Muscle layer of duodenum (tissue), 2 donors: ENCODE data around the gene TP63.

Experiments
- H3K27ac ChIP-seq: one replicate; pipeline ENCODE4 v1.7.0; 2013; ENCODE audit warnings: mild to moderate bottlenecking, low read length
- H3K27me3 ChIP-seq: one replicate; pipeline ENCODE4 v1.7.0; 2013; ENCODE audit warnings: low read depth, mild to moderate bottlenecking, control low read depth, low read length
- H3K36me3 ChIP-seq, 2 donors: one replicate each; pipeline ENCODE4 v1.7.0; 2013; ENCODE audit warnings: low read length in 2 of 2, control low read depth in 1 of 2, mild to moderate bottlenecking in 1 of 2; ENCODE audit not compliant: insufficient read depth in 2 of 2, control insufficient read depth in 1 of 2
- H3K4me1 ChIP-seq, 2 donors: one replicate each; pipeline ENCODE4 v1.7.0; 2013; ENCODE audit warnings: low read length in 2 of 2, mild to moderate bottlenecking in 2 of 2, control low read depth in 1 of 2, moderate library complexity in 1 of 2; ENCODE audit not compliant: insufficient read depth in 2 of 2, control insufficient read depth in 1 of 2
- H3K4me3 ChIP-seq, 2 donors: one replicate each; pipeline ENCODE4 v1.7.0; 2013; ENCODE audit warnings: low read length in 2 of 2, low read depth in 1 of 2, mild to moderate bottlenecking in 1 of 2
- H3K9me3 ChIP-seq, 2 donors: one replicate each; pipeline ENCODE4 v1.7.0; 2013; ENCODE audit warnings: low read length in 2 of 2, control low read depth in 1 of 2, mild to moderate bottlenecking in 1 of 2; ENCODE audit not compliant: control insufficient read depth in 1 of 2
- donor health status: healthy.

TP63 gene

DNA sequence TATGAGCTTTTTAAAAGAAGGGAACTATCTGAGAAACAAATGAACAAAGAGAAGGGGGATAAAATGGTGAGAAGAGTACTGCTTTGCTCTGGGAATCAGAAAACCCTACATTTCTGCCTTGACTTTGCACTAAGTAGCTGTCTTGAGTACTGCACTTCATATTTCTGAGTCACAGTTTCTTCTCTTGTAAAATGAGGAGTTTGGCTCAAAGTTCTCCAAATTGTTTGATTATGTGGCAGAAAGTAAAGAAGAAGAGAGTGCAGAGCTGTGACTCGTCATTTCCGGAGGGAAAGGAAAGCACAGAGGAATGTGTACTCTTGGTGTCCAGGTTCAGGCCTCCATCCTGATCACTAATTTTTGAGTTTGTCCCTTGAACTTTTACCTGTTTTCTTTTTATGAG is 54.7 kb downstream of the TP63 start:
- Histone ChIP-seq H3K4me1 (no peaks in the 10 kb centered on the region), H3K36me3 (no peaks in the 10 kb centered on the region), H3K9me3 (no peaks in the 10 kb centered on the region), H3K4me3 (no peak overlapping the region), H3K27ac (no peak overlapping the region), H3K27me3 (no peaks in the 10 kb centered on the region)

DNA sequence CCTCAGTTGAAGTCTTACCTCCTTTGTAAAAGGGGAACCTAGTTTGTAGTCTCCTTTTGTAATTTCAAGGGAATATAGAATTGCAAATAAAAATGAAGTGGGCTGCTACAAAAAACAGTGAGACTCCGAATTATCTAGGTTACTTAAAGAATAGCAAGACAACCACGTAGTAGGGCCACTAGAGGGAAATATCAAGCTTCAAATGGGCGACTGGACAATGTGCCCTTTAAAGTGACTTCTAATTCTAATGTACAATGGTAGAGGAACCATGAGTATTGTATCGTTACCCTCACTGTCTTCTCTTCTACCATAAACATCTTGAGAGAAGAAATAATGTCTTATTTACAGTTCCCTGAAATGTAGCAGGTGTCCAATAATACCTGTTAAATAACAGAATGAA is 56.3 kb downstream of the TP63 start:
- Histone ChIP-seq H3K9me3 (no peaks in the 10 kb centered on the region), H3K4me1 (no peaks in the 10 kb centered on the region), H3K27ac (no peak overlapping the region), H3K27me3 (no peaks in the 10 kb centered on the region), H3K36me3 (no peaks in the 10 kb centered on the region), H3K4me3 (no peak overlapping the region)

DNA sequence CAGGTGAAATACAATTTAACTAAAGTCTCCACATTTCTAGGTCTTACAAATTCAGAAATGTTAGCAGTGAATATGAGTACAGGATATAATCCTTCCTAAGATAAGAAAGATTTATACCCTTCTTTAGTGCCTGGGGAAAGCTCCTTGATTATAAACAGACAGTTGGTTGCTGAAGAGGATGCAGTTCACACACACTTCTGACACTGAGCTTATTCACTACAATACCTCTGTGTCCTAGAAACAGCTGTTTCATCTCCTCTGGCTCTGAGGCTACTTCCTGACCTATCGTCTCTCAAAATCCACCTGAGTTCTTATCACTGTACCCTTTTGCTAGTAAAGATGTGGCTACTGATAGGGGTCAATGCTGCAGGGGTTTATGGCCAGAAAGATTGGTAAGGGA is 57.1 kb downstream of the TP63 start:
- no peaks in the 10 kb centered on the region for H3K9me3 ChIP-seq
- H3K27me3 ChIP-seq: no peaks in the 10 kb centered on the region
- no peaks in the 10 kb centered on the region for H3K4me1 ChIP-seq
- H3K36me3 ChIP-seq: no peaks in the 10 kb centered on the region
- no peak overlapping the region for H3K4me3 ChIP-seq
- no peak overlapping the region for H3K27ac ChIP-seq

DNA sequence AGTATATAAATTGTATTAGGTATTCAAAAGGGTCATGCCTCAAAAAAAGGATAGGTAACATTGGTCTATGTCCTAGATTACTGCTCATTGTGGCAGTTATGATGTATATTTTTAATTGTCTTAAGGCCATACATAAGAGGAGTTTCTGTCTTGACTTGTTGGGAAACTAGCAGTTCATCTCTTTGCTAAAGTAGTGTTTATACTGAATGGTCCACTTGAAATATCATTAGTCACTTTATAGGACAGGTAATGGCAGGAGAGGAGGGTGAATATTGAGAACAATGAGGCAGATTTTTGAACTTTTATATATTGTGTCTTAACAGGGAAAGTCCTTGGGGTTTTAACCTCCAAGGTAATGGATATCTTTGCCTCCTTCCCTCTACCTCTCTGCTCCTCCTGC is 58.4 kb downstream of the TP63 start:
- Histone ChIP-seq H3K4me1 (no peaks in the 10 kb centered on the region), H3K27ac (no peak overlapping the region), H3K27me3 (no peaks in the 10 kb centered on the region), H3K36me3 (no peaks in the 10 kb centered on the region), H3K9me3 (no peaks in the 10 kb centered on the region), H3K4me3 (no peak overlapping the region)

DNA sequence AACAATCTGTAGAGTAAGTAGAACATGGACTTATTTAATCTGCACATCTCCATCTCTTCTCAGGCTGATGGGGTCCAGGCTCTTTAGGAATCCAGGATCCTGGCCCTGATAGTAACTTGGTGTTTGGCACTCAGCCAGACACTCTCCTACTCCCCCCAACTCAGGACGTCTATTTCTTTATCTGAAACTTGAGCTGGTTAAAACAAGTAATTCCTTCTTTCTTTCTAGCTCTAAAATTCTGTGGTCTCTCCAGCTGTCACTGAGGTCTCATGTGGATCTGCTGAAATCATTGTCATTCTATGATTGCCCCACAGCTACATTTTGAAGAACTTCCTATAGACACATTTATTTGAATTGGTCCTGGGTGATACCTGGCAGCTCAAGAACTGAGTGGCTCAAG is 59.0 kb downstream of the TP63 start:
- H3K27ac ChIP-seq: no peak overlapping the region
- no peaks in the 10 kb centered on the region for H3K27me3 ChIP-seq
- no peak overlapping the region for H3K4me3 ChIP-seq
- H3K9me3 ChIP-seq: no peaks in the 10 kb centered on the region
- no peaks in the 10 kb centered on the region for H3K36me3 ChIP-seq
- no peaks in the 10 kb centered on the region for H3K4me1 ChIP-seq

DNA sequence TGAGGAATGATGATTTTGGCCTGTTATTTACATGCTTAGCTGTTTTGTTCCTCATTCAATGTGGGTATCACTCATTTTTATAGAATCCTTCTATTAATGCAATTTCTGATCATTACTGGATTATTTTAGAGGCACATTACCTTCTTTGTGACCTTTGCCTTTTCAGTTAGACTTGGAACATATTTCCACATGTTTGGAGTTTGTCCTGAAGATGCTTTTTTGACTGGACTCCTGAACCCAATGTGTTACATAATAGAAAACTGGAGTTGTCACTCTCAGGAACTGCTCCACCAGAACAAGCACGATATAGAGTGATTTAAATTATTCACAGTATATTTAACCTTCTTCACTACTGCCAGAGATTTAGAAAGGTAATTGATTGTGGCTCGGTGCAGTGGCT is 59.5 kb downstream of the TP63 start:
- Histone ChIP-seq H3K27ac (no peak overlapping the region), H3K9me3 (no peaks in the 10 kb centered on the region), H3K27me3 (no peaks in the 10 kb centered on the region), H3K4me1 (no peaks in the 10 kb centered on the region), H3K36me3 (no peaks in the 10 kb centered on the region), H3K4me3 (no peak overlapping the region)

DNA sequence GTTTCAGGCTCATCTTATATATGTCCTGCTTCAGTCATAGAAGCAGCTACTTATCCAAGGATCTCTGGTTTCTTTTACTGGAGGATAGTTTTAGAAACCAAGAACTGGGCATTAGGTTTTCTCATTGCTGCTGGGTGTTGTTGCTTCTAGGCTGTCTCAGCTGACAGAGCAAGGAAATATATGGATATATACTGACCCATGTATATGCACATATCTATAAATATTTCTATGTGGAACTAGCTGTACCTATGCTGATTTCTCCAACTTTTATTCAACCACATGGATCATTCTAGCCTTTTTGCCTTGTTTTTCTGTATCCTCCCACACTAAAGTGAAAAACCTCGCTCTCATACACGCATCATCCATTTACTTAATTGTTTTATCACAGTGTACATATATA is 64.2 kb downstream of the TP63 start:
- H3K4me3 ChIP-seq: no peak overlapping the region
- no peak overlapping the region for H3K27ac ChIP-seq
- no peaks in the 10 kb centered on the region for H3K9me3 ChIP-seq
- no peaks in the 10 kb centered on the region for H3K27me3 ChIP-seq
- H3K4me1 ChIP-seq: no peaks in the 10 kb centered on the region
- no peaks in the 10 kb centered on the region for H3K36me3 ChIP-seq

DNA sequence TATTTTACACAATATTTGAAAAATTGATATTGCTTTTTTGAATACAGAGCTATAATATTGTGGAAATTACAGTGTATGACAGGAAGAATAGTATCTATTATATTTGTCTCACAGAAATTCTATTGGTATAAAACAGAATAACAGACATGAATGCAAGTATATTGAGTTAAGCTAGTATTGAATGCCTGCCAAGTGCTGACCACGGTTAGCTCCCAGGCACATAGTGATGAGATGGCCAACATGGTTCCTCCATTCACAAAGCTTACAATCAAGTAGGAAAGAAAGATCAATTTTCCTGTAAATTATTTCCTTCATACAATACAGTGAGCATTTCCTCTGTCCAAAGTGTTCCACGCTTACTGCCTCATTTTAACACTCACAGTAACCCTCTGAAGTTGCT is 67.6 kb downstream of the TP63 start:
- Histone ChIP-seq H3K27me3 (no peaks in the 10 kb centered on the region), H3K4me1 (no peaks in the 10 kb centered on the region), H3K36me3 (no peaks in the 10 kb centered on the region), H3K4me3 (no peak overlapping the region), H3K9me3 (no peaks in the 10 kb centered on the region), H3K27ac (no peak overlapping the region)

DNA sequence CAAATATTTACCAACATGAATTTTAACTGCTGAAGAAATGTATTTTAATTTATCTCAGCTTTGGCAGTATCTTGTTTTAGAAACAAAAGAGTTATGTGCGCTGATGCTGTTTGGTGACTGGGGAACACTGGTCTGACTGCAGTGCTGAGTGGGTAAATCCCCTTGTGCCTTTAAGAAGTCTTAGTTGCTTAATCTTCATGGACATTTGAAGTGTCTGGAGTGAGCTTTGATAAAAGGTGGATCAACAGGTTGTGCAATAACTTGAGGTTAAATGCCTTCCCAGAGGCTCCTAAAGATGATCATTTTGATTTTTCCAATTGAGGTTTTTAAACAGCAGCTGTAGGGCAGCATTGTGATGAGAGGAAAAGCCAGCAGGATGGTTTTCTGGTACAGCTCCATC is 68.7 kb downstream of the TP63 start:
- H3K27me3 ChIP-seq: no peaks in the 10 kb centered on the region
- no peaks in the 10 kb centered on the region for H3K9me3 ChIP-seq
- H3K27ac ChIP-seq: no peak overlapping the region
- no peaks in the 10 kb centered on the region for H3K4me1 ChIP-seq
- no peaks in the 10 kb centered on the region for H3K36me3 ChIP-seq
- no peak overlapping the region for H3K4me3 ChIP-seq

DNA sequence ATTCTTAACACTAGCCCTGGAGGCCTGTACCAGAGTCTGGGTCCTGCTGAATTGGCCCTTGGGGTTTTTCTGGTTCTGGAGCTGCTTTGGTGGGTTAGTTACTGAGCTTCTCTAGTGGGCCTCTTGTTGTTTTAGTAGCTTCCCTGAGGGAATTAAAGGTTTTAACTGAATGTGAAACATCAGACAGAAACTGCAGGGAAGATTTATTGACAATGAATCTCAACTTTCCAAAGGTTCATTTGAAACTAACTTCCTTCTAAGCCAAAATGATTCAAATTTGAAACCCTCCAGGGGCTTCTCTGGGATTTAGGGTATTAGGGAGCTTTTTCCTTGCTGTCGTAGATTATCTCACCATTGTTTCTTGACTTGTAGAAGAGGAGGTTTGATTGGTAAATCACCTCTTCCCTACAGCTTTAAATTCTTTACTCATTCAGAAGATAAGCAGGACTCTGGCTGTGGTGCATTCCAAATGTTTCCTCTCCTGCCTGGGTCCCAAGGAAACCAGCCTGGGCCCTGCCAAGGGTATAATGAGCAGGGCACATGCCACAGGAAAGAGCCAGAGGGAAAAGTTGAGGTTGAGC is 71.0 kb downstream of the TP63 start:
- Histone ChIP-seq H3K4me1 (no peaks in the 10 kb centered on the region), H3K27me3 (no peaks in the 10 kb centered on the region), H3K4me3 (no peak overlapping the region), H3K36me3 (no peaks in the 10 kb centered on the region), H3K9me3 (no peaks in the 10 kb centered on the region), H3K27ac (no peak overlapping the region)

DNA sequence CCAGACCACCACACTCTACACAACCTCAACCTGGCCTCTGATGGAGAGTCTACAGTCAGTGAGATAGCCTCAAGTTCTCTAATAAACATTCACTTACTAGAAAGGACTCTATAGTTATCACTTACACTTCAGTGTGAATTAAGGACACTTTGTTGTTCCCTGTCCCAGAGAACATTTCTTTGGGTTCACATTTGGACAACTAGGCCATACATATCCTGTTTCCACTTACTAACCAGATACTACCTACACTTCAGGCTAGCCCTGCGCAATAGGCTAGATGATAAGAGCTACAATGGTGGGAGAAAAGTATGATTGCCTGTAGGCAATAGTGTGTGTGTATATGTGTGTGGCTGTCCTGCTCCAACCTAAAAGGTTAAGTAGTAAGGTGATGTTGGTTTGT is 72.7 kb downstream of the TP63 start:
- H3K4me3 ChIP-seq: no peak overlapping the region
- no peak overlapping the region for H3K27ac ChIP-seq
- no peaks in the 10 kb centered on the region for H3K9me3 ChIP-seq
- no peaks in the 10 kb centered on the region for H3K36me3 ChIP-seq
- H3K27me3 ChIP-seq: no peaks in the 10 kb centered on the region
- H3K4me1 ChIP-seq: no peaks in the 10 kb centered on the region

DNA sequence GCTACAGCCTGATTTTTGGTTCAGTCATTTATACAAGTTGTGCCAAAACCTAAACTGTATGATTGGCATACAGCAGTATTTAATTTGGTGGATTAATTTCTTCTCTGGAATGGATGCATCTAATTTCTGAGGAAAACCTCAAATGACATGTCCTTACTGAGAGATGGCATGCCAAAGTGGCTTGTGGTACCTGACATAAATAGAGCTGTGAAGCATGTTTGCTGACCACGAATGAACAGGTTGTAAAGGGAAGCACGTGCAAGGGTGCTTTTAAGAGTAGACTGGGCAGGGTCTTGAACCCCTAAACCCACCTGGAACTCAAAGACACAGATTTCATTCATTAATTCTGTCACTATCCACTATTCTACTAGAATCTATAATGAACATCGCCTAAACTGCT is 77.2 kb downstream of the TP63 start:
- Histone ChIP-seq H3K27ac (no peak overlapping the region), H3K4me3 (no peak overlapping the region), H3K36me3 (no peaks in the 10 kb centered on the region), H3K9me3 (no peaks in the 10 kb centered on the region), H3K4me1 (peaks cover 0 to 10% of the 10 kb centered on the region in 2 donors), H3K27me3 (no peaks in the 10 kb centered on the region)
